SK-N-SH (cell line): ENCODE results near the gene MXRA5. TPM values are rescaled to one million over a fixed set of nuclear protein-coding genes. Genes with fewer than 3 reads are reported as not detected.

Experiments used
- CTCF ChIA-PET: fragments of 300-600, 350-600 bp; formaldehyde crosslinking; extraction: SDS; loops from one replicate; lab custom pipeline; 2021; lab: Yijun Ruan, JAX
- POLR2A ChIA-PET: fragments of 350-600 bp; sonication (Branson Sonifier 250); formaldehyde crosslinking; extraction: SDS; loops from one replicate; lab custom pipeline; 2020; ENCODE audit warnings: antibody characterized with exemption, inconsistent platforms; lab: Yijun Ruan, JAX
- DNase-seq: peaks from one replicate; pipeline ENCODE4 v3.0.0; 2012
- H2AFZ ChIP-seq: fragments of 200-600 bp; sonication (generic); 2 replicates; pipeline ENCODE4 v1.8.1; 2016; ENCODE audit warnings: antibody characterized with exemption, mild to moderate bottlenecking, low read depth
- H3F3A ChIP-seq: fragments of 200-600 bp; sonication (generic); replicated peaks from 2 replicates; pipeline ENCODE3; 2016; ENCODE audit warnings: antibody characterized with exemption, mild to moderate bottlenecking; ENCODE audit not compliant: insufficient read depth
- H3K27ac ChIP-seq, 2 experiments: fragments of 200-500 bp in 1 of 2; fragments of 200-600 bp in 1 of 2; sonication (Bioruptor generic) in 1 of 2; sonication (generic), shearing (Covaris generic) in 1 of 2; 2 replicates each; pipeline versions ENCODE4 v1.5.1 to v1.6.1; 2014 to 2016; ENCODE audit warnings: low read depth in 2 of 2, inconsistent platforms in 1 of 2, low read length in 1 of 2, mild to moderate bottlenecking in 1 of 2, mixed read lengths in 1 of 2
- H3K27me3 ChIP-seq: fragments of 200-600 bp; sonication (generic), shearing (Covaris generic); 2 replicates; pipeline ENCODE4 v1.6.1; 2016; ENCODE audit warnings: mixed run types; ENCODE audit not compliant: insufficient read depth
- H3K36me3 ChIP-seq, 2 experiments: fragments of 200-500 bp in 1 of 2; fragments of 200-600 bp in 1 of 2; sonication (Bioruptor generic) in 1 of 2; sonication (generic) in 1 of 2; replicated peaks in 1 of 2; 2 replicates each; pipeline versions ENCODE3 to v1.5.1; 2014 to 2016; ENCODE audit warnings: low read length in 1 of 2, mild to moderate bottlenecking in 1 of 2; ENCODE audit not compliant: insufficient read depth in 2 of 2, control insufficient read depth in 1 of 2
- H3K4me1 ChIP-seq, 2 experiments: fragments of 200-500 bp in 1 of 2; fragments of 200-600 bp in 1 of 2; sonication (Bioruptor generic) in 1 of 2; sonication (generic), shearing (Covaris generic) in 1 of 2; 2 replicates each; pipeline versions ENCODE4 v1.5.1 to v1.6.1; 2014 to 2016; ENCODE audit warnings: low read depth in 1 of 2, low read length in 1 of 2, mixed run types in 1 of 2; ENCODE audit not compliant: insufficient read depth in 2 of 2, control insufficient read depth in 1 of 2
- H3K4me2 ChIP-seq: fragments of 200-600 bp; sonication (generic), shearing (Covaris generic); 2 replicates; pipeline ENCODE4 v1.6.1; 2017; ENCODE audit warnings: mixed run types
- H3K4me3 ChIP-seq, 2 experiments: fragments of 200-500 bp in 1 of 2; fragments of 200-600 bp in 1 of 2; sonication (Bioruptor generic) in 1 of 2; sonication (generic), shearing (Covaris generic) in 1 of 2; 2 replicates each; pipeline versions ENCODE4 v1.5.1 to v1.8.1; 2014 to 2016; ENCODE audit warnings: low read depth in 2 of 2, inconsistent platforms in 1 of 2, low read length in 1 of 2, mild to moderate bottlenecking in 1 of 2, mixed read lengths in 1 of 2, moderate library complexity in 1 of 2
- H3K79me2 ChIP-seq: fragments of 200-600 bp; sonication (generic); 2 replicates; pipeline ENCODE4 v1.8.1; 2017; ENCODE audit warnings: mild to moderate bottlenecking; ENCODE audit not compliant: insufficient read depth
- H3K9ac ChIP-seq: fragments of 200-600 bp; sonication (generic); 2 replicates; pipeline ENCODE4 v1.6.1; 2017; ENCODE audit warnings: mixed run types
- H3K9me2 ChIP-seq: fragments of 200-600 bp; sonication (generic); 2 replicates; pipeline ENCODE4 v1.6.1; 2017; ENCODE audit warnings: mixed run types
- H3K9me3 ChIP-seq: fragments of 200-600 bp; sonication (generic); 2 replicates; pipeline ENCODE4 v1.6.1; 2017; ENCODE audit warnings: mixed run types, mild to moderate bottlenecking, moderate library complexity
- H4K20me1 ChIP-seq: fragments of 200-600 bp; sonication (generic); 2 replicates; pipeline ENCODE4 v1.6.1; 2017; ENCODE audit warnings: mild to moderate bottlenecking, mixed run types; ENCODE audit not compliant: insufficient read depth
- EP300 ChIP-seq, 2 experiments: IDR thresholded peaks; 2 replicates each; pipeline versions ENCODE4 v1.4.0 to v1.6.1; 2012; ENCODE audit warnings: borderline replicate concordance in 1 of 2, low read depth in 1 of 2, low read length in 1 of 2
- GATA2 ChIP-seq: sonication (generic); formaldehyde crosslinking; IDR thresholded peaks from 2 replicates; pipeline ENCODE4 v1.5.0; 2020; ENCODE audit warnings: mild to moderate bottlenecking, missing genetic modification reagents
- NRF1 ChIP-seq: IDR thresholded peaks from 2 replicates; pipeline ENCODE4 v1.6.1; 2012; ENCODE audit warnings: low read depth, mild to moderate bottlenecking, low read length
- SIN3A ChIP-seq: IDR thresholded peaks from 2 replicates; pipeline ENCODE4 v1.6.1; 2012; ENCODE audit warnings: low read depth, mild to moderate bottlenecking, low read length, moderate library complexity, borderline replicate concordance
- TCF12 ChIP-seq: IDR thresholded peaks from 2 replicates; pipeline ENCODE4 v1.4.0; 2012
- WGBS: methylation state at CpG from one replicate; pipeline ENCODE4 v1.1.6; 2017; ENCODE audit warnings: low lambda C conversion rate; 5-methylcytosine and 5-hydroxymethylcytosine counted together
- polyA plus RNA-seq, 3 experiments: library from polyadenylated mRNA; depleted of rRNA; stranded (reverse); fragments of >200 nt; gene quantifications; 2 replicates each; pipeline ENCODE4 v1.2.3, GENCODE V29; 2012
- TF ChIP-seq, protein P1 (sequence below): IDR thresholded peaks from 2 replicates; pipeline ENCODE4 v1.4.0; 2012; ENCODE audit warnings: low read depth, borderline replicate concordance
- TF ChIP-seq, protein P2 (sequence below): IDR thresholded peaks from 2 replicates; pipeline ENCODE4; 2012
- TF ChIP-seq, protein P3 (sequence below): fragments of 200-600 bp; sonication (generic); IDR thresholded peaks from 2 replicates; pipeline ENCODE4 v1.6.1; 2017; ENCODE audit warnings: antibody characterized with exemption, mild to moderate bottlenecking, moderate library complexity
- TF ChIP-seq, protein P4 (sequence below): fragments of 150-350 bp; IDR thresholded peaks from 2 replicates; pipeline ENCODE4 v1.6.1; 2016; ENCODE audit warnings: mild to moderate bottlenecking, low read depth, low read length

The MXRA5 gene
- polyA plus RNA-seq, 1 of the 3 experiments (the other 2 are of a cell fraction) = 7.9 TPM

DNA sequence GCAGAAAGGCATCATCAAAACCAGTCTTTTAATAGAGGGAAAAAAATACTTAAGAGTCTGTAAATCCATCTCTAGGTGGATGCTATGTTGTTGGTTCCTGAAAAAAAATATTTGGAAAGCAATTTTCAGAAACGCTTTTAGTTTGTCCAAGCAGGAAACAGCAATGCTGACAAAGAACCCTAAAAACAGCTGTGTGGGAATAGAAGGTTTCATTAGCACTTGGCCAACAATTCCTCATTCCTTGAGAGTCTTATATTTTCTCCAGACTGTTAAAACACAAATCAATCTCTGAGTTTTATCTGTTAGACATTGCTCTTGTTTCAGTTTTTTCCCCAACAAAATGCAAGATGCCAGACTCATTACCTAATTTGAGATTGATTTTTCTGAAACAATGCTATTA lies 6.4 kb downstream of the MXRA5 start:
- H3K36me3 ChIP-seq = no peaks in the 10 kb centered on the region
- ChIA-PET POLR2A (no interaction called here), CTCF (no interaction called here)
- H3K79me2 ChIP-seq = peaks cover 6% of the 10 kb centered on the region; the same call in 1 of the 2 replicates
- no peaks in the 10 kb centered on the region for H3K9me2 ChIP-seq
- no peaks in the 10 kb centered on the region for H3K9me3 ChIP-seq
- no peaks in the 10 kb centered on the region for H3K4me1 ChIP-seq
- 8% methylated on average over 1 of the region's 1 CpG for WGBS
- TF ChIP-seq, protein P1, sequence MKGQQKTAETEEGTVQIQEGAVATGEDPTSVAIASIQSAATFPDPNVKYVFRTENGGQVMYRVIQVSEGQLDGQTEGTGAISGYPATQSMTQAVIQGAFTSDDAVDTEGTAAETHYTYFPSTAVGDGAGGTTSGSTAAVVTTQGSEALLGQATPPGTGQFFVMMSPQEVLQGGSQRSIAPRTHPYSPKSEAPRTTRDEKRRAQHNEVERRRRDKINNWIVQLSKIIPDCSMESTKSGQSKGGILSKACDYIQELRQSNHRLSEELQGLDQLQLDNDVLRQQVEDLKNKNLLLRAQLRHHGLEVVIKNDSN = no peak
- TF ChIP-seq GATA2 (no peak), EP300 (IDR thresholded peaks at IDR 0.05; ENCODE audit: borderline replicate concordance in 1 of 2, low read depth in 1 of 2, low read length in 1 of 2) (no peak), SIN3A (no peak), TCF12 (no peak), NRF1 (no peak)
- TF ChIP-seq, protein P2, sequence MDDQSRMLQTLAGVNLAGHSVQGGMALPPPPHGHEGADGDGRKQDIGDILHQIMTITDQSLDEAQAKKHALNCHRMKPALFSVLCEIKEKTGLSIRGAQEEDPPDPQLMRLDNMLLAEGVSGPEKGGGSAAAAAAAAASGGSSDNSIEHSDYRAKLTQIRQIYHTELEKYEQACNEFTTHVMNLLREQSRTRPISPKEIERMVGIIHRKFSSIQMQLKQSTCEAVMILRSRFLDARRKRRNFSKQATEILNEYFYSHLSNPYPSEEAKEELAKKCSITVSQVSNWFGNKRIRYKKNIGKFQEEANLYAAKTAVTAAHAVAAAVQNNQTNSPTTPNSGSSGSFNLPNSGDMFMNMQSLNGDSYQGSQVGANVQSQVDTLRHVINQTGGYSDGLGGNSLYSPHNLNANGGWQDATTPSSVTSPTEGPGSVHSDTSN = no peak
- TF ChIP-seq, protein P3, sequence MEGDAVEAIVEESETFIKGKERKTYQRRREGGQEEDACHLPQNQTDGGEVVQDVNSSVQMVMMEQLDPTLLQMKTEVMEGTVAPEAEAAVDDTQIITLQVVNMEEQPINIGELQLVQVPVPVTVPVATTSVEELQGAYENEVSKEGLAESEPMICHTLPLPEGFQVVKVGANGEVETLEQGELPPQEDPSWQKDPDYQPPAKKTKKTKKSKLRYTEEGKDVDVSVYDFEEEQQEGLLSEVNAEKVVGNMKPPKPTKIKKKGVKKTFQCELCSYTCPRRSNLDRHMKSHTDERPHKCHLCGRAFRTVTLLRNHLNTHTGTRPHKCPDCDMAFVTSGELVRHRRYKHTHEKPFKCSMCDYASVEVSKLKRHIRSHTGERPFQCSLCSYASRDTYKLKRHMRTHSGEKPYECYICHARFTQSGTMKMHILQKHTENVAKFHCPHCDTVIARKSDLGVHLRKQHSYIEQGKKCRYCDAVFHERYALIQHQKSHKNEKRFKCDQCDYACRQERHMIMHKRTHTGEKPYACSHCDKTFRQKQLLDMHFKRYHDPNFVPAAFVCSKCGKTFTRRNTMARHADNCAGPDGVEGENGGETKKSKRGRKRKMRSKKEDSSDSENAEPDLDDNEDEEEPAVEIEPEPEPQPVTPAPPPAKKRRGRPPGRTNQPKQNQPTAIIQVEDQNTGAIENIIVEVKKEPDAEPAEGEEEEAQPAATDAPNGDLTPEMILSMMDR = no peak
- H3K27ac ChIP-seq = no peak overlapping the region
- H3K4me2 ChIP-seq = no peak overlapping the region
- H3K9ac ChIP-seq = no peak overlapping the region
- no peaks in the 10 kb centered on the region for H4K20me1 ChIP-seq
- no peak for DNase-seq
- no peaks in the 10 kb centered on the region for H3K27me3 ChIP-seq
- no peak overlapping the region for H3K4me3 ChIP-seq
- no peak overlapping the region for H2AFZ ChIP-seq
- H3F3A ChIP-seq = no peaks in the 10 kb centered on the region

GRCh38 chrX:3326681-3327080 lies 19.8 kb downstream of the MXRA5 start:
- H3K4me2 ChIP-seq = no peak overlapping the region
- no peaks in the 10 kb centered on the region for H3K9me3 ChIP-seq
- H3K4me1 ChIP-seq = no peaks in the 10 kb centered on the region
- H3K27ac ChIP-seq = peak overlapping the region in 1 of 2 experiments; percentile 40; a peak in 1 of 4 replicates
- ChIA-PET POLR2A (no interaction called here), CTCF (no interaction called here)
- H3K4me3 ChIP-seq = no peak overlapping the region
- no peak overlapping the region for H2AFZ ChIP-seq
- TF ChIP-seq TCF12 (peak; percentile 88), EP300 (IDR thresholded peaks at IDR 0.05; ENCODE audit: borderline replicate concordance in 1 of 2, low read depth in 1 of 2, low read length in 1 of 2) (peak in 1 of 2 experiments; percentile 25; a peak in 1 of 4 replicates)
- TF ChIP-seq, protein P2 = peak; percentile 71
- TF ChIP-seq, protein P4, sequence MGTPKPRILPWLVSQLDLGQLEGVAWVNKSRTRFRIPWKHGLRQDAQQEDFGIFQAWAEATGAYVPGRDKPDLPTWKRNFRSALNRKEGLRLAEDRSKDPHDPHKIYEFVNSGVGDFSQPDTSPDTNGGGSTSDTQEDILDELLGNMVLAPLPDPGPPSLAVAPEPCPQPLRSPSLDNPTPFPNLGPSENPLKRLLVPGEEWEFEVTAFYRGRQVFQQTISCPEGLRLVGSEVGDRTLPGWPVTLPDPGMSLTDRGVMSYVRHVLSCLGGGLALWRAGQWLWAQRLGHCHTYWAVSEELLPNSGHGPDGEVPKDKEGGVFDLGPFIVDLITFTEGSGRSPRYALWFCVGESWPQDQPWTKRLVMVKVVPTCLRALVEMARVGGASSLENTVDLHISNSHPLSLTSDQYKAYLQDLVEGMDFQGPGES = no peak
- no peaks in the 10 kb centered on the region for H3K27me3 ChIP-seq
- H4K20me1 ChIP-seq = no peaks in the 10 kb centered on the region
- no peaks in the 10 kb centered on the region for H3K9me2 ChIP-seq
- peaks cover 0 to 3% of the 10 kb centered on the region in 2 experiments for H3K36me3 ChIP-seq
- WGBS = 6% methylated on average over 7 of the region's 7 CpGs
- H3K79me2 ChIP-seq = no peaks in the 10 kb centered on the region
- DNase-seq = no peak
- H3F3A ChIP-seq = no peaks in the 10 kb centered on the region
- no peak overlapping the region for H3K9ac ChIP-seq
